WTC11 (cell line): ENCODE results near the gene CSNK1G1. TPM values are rescaled to one million over a fixed set of nuclear protein-coding genes. Genes with fewer than 3 reads are reported as not detected.

Experiments used
- ATAC-seq: fragments of 200-7000 bp; cut with Tn5 transposase; 2 replicates; pipeline ENCODE4 v1.10.0; 2021; ENCODE audit warnings: mild to moderate bottlenecking, moderate library complexity
- CTCF ChIA-PET: fragments of 300-600 bp; sonication (Branson Sonifier 250); formaldehyde crosslinking; loops from one replicate; lab custom pipeline; 2021; ENCODE audit warnings: antibody characterized with exemption; lab: Charles Lee
- POLR2A ChIA-PET: fragments of 350-600 bp; sonication (Branson Sonifier 250); formaldehyde crosslinking; loops from one replicate; lab custom pipeline; 2021; ENCODE audit warnings: antibody characterized with exemption; lab: Charles Lee
- DNase-seq: peaks from one replicate; pipeline ENCODE4 v3.0.0; 2021; ENCODE audit warnings: low spot score
- H3K27ac Mint-ChIP-seq: 2 replicates; pipeline ENCODE4 v1.8.0; 2021; ENCODE audit warnings: mixed read lengths
- H3K27me3 Mint-ChIP-seq: 2 replicates; pipeline ENCODE4 v1.8.0; 2021; ENCODE audit warnings: low read depth, mild to moderate bottlenecking, moderate library complexity, mixed read lengths
- H3K36me3 Mint-ChIP-seq: 2 replicates; pipeline ENCODE4 v1.8.0; 2021; ENCODE audit warnings: mixed read lengths
- H3K4me1 Mint-ChIP-seq: 2 replicates; pipeline ENCODE4 v1.8.0; 2022; ENCODE audit warnings: mixed read lengths
- H3K4me3 Mint-ChIP-seq: 2 replicates; pipeline ENCODE4 v1.8.0; 2021; ENCODE audit warnings: mild to moderate bottlenecking, moderate library complexity, mixed read lengths
- H3K9me3 Mint-ChIP-seq: 2 replicates; pipeline ENCODE4 v1.8.0; 2021; ENCODE audit warnings: mixed read lengths
- ATF1 ChIP-seq: sonication (generic); formaldehyde crosslinking; IDR thresholded peaks from 2 replicates; pipeline ENCODE4 v1.8.1; 2023; ENCODE audit warnings: mild to moderate bottlenecking, moderate library complexity, missing genetic modification reagents
- ESRRA ChIP-seq: sonication (generic); formaldehyde crosslinking; IDR thresholded peaks from 2 replicates; pipeline ENCODE4 v1.8.1; 2022; ENCODE audit warnings: mild to moderate bottlenecking, missing genetic modification reagents, borderline replicate concordance
- GRHL2 ChIP-seq: fragments of 250-450 bp; sonication (Bioruptor Pico); IDR thresholded peaks from 2 replicates; pipeline ENCODE4 v1.8.0; 2022; ENCODE audit warnings: mild to moderate bottlenecking, moderate library complexity; ENCODE audit not compliant: insufficient replicate concordance, severe bottlenecking
- MXD4 ChIP-seq: fragments of 250-450 bp; sonication (Bioruptor Pico); IDR thresholded peaks from 2 replicates; pipeline ENCODE4 v1.8.0; 2021; ENCODE audit warnings: mild to moderate bottlenecking, moderate library complexity, borderline replicate concordance
- NFATC4 ChIP-seq: fragments of 250-450 bp; sonication (Bioruptor Pico); IDR thresholded peaks from 2 replicates; pipeline ENCODE4 v1.9.0; 2021; ENCODE audit warnings: mild to moderate bottlenecking
- SOX15 ChIP-seq: fragments of 250-450 bp; sonication (Bioruptor Pico); IDR thresholded peaks from 2 replicates; pipeline ENCODE4 v1.9.0; 2021; ENCODE audit warnings: mild to moderate bottlenecking
- TEAD1 ChIP-seq: sonication (generic); formaldehyde crosslinking; IDR thresholded peaks from 2 replicates; pipeline ENCODE4 v1.8.0; 2022; ENCODE audit warnings: mild to moderate bottlenecking, missing genetic modification reagents
- TEAD4 ChIP-seq: sonication (generic); formaldehyde crosslinking; IDR thresholded peaks from 2 replicates; pipeline ENCODE4 v1.8.0; 2022; ENCODE audit warnings: mild to moderate bottlenecking, missing genetic modification reagents
- ZBTB21 ChIP-seq: sonication (generic); formaldehyde crosslinking; IDR thresholded peaks from 2 replicates; pipeline ENCODE4 v1.8.1; 2023; ENCODE audit warnings: mild to moderate bottlenecking, missing genetic modification reagents, borderline replicate concordance
- ZNF121 ChIP-seq: sonication (generic); formaldehyde crosslinking; IDR thresholded peaks from 2 replicates; pipeline ENCODE4 v1.8.0; 2023; ENCODE audit warnings: missing genetic modification reagents
- ZNF232 ChIP-seq: sonication (generic); formaldehyde crosslinking; IDR thresholded peaks from 2 replicates; pipeline ENCODE4 v1.8.0; 2022; ENCODE audit warnings: mild to moderate bottlenecking, missing genetic modification reagents
- total RNA-seq: library from RNA; stranded (reverse); gene quantifications from 3 replicates; pipeline ENCODE4 v1.2.3, GENCODE V29; 2021
- TF ChIP-seq, protein P1 (sequence below): sonication (generic); formaldehyde crosslinking; IDR thresholded peaks from 2 replicates; pipeline ENCODE4 v1.8.0; 2022; ENCODE audit warnings: mild to moderate bottlenecking, missing genetic modification reagents
- TF ChIP-seq, protein P2 (sequence below): sonication (generic); formaldehyde crosslinking; IDR thresholded peaks from 2 replicates; pipeline ENCODE4 v1.8.1; 2022; ENCODE audit warnings: mild to moderate bottlenecking, moderate library complexity, missing genetic modification reagents
- TF ChIP-seq, protein P3 (sequence below): sonication (generic); formaldehyde crosslinking; IDR thresholded peaks from 2 replicates; pipeline ENCODE4 v1.8.1; 2023; ENCODE audit warnings: mild to moderate bottlenecking, missing genetic modification reagents, moderate library complexity
- TF ChIP-seq, protein P4 (sequence below): sonication (generic); formaldehyde crosslinking; IDR thresholded peaks from 2 replicates; pipeline ENCODE4 v1.8.1; 2023; ENCODE audit warnings: mild to moderate bottlenecking, missing genetic modification reagents, moderate library complexity
- TF ChIP-seq, protein P5 (sequence below): fragments of 200-600 bp; IDR thresholded peaks from 2 replicates; pipeline ENCODE4 v1.8.0; 2022; ENCODE audit warnings: antibody characterized with exemption
- TF ChIP-seq, protein P6 (sequence below): sonication (generic); formaldehyde crosslinking; IDR thresholded peaks from 2 replicates; pipeline ENCODE4 v1.8.0; 2023; ENCODE audit warnings: missing genetic modification reagents
- TF ChIP-seq, protein P7 (sequence below): fragments of 250-450 bp; sonication (Bioruptor Pico); IDR thresholded peaks from 2 replicates; pipeline ENCODE4 v1.9.0; 2021; ENCODE audit warnings: moderate library complexity, mild to moderate bottlenecking, inconsistent platforms, borderline replicate concordance
- TF ChIP-seq, protein P8 (sequence below): sonication (generic); formaldehyde crosslinking; IDR thresholded peaks from 2 replicates; pipeline ENCODE4 v1.8.1; 2023; ENCODE audit warnings: mild to moderate bottlenecking, missing genetic modification reagents

The CSNK1G1 gene
- total RNA-seq, 1 experiment from 2014 or later: 19.3 TPM

DNA sequence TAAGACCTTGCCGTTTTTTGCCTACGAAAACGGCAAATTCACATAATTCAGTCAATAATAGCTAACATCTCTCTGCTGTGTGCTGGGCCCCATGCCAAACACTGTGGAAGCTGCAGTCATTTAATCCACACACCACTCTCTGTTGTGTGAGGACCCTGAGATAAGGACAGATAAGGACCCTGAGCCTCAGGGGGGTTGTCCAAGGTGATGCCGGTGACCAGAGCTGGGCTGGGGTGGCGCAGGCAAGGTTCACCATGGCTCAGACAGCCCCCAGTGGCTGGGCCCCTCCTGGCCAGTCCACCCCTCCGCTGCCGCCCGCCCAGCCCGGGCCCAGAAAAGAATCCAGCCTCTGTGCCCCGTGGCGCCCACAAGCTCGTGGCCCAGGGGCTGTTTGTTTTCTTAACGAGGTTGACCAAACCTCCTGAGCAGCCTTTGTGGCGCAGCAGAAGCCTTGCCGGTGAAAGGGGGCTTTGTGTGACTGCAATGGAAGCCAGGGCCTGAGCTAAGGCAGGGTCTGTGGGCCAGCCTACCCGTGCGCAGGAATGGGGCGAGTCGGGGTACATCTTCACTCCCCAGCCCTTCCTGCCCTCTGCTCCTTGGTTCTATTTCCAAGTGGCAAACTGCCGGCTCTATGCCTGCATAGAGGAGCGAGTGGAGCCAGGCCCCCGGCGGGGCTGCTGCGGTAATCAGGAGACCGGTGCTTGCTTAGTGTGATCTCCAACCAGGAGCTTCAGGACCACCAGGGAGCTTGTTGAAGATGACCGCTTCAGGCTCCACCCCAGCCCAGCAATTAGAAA is 208.9 kb downstream of the CSNK1G1 start:
- ChIA-PET POLR2A (interaction anchor here (0.6 kb wide), 1 partner anchor 391 kb away, joined by 3 read pairs; no protein-coding TSS in a partner anchor), CTCF (no interaction called here)
- ATAC-seq (no peak), DNase-seq (no peak)
- no peaks in the 10 kb centered on the region for H3K36me3 Mint-ChIP-seq
- H3K27ac Mint-ChIP-seq: no peak overlapping the region
- H3K9me3 Mint-ChIP-seq: no peaks in the 10 kb centered on the region
- no peak overlapping the region for H3K4me3 Mint-ChIP-seq
- H3K27me3 Mint-ChIP-seq: peaks cover 19% of the 10 kb centered on the region
- TF ChIP-seq, protein P1, sequence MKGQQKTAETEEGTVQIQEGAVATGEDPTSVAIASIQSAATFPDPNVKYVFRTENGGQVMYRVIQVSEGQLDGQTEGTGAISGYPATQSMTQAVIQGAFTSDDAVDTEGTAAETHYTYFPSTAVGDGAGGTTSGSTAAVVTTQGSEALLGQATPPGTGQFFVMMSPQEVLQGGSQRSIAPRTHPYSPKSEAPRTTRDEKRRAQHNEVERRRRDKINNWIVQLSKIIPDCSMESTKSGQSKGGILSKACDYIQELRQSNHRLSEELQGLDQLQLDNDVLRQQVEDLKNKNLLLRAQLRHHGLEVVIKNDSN: no peak
- TF ChIP-seq, protein P2, sequence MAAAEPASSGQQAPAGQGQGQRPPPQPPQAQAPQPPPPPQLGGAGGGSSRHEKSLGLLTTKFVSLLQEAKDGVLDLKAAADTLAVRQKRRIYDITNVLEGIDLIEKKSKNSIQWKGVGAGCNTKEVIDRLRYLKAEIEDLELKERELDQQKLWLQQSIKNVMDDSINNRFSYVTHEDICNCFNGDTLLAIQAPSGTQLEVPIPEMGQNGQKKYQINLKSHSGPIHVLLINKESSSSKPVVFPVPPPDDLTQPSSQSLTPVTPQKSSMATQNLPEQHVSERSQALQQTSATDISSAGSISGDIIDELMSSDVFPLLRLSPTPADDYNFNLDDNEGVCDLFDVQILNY (CRISPR knock-in tag): no peak
- TF ChIP-seq, protein P3, sequence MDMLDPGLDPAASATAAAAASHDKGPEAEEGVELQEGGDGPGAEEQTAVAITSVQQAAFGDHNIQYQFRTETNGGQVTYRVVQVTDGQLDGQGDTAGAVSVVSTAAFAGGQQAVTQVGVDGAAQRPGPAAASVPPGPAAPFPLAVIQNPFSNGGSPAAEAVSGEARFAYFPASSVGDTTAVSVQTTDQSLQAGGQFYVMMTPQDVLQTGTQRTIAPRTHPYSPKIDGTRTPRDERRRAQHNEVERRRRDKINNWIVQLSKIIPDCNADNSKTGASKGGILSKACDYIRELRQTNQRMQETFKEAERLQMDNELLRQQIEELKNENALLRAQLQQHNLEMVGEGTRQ (CRISPR knock-in tag): no peak
- TF ChIP-seq, protein P4, sequence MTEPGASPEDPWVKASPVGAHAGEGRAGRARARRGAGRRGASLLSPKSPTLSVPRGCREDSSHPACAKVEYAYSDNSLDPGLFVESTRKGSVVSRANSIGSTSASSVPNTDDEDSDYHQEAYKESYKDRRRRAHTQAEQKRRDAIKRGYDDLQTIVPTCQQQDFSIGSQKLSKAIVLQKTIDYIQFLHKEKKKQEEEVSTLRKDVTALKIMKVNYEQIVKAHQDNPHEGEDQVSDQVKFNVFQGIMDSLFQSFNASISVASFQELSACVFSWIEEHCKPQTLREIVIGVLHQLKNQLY (CRISPR knock-in tag): no peak
- TF ChIP-seq, protein P5, sequence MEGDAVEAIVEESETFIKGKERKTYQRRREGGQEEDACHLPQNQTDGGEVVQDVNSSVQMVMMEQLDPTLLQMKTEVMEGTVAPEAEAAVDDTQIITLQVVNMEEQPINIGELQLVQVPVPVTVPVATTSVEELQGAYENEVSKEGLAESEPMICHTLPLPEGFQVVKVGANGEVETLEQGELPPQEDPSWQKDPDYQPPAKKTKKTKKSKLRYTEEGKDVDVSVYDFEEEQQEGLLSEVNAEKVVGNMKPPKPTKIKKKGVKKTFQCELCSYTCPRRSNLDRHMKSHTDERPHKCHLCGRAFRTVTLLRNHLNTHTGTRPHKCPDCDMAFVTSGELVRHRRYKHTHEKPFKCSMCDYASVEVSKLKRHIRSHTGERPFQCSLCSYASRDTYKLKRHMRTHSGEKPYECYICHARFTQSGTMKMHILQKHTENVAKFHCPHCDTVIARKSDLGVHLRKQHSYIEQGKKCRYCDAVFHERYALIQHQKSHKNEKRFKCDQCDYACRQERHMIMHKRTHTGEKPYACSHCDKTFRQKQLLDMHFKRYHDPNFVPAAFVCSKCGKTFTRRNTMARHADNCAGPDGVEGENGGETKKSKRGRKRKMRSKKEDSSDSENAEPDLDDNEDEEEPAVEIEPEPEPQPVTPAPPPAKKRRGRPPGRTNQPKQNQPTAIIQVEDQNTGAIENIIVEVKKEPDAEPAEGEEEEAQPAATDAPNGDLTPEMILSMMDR: no peak
- TF ChIP-seq TEAD4 (CRISPR knock-in tag) (no peak), ZNF232 (CRISPR knock-in tag) (no peak), ATF1 (CRISPR knock-in tag) (no peak), SOX15 (CRISPR knock-in tag) (no peak), ESRRA (no peak), TEAD1 (CRISPR knock-in tag) (no peak)
- TF ChIP-seq, protein P6, sequence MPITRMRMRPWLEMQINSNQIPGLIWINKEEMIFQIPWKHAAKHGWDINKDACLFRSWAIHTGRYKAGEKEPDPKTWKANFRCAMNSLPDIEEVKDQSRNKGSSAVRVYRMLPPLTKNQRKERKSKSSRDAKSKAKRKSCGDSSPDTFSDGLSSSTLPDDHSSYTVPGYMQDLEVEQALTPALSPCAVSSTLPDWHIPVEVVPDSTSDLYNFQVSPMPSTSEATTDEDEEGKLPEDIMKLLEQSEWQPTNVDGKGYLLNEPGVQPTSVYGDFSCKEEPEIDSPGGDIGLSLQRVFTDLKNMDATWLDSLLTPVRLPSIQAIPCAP (CRISPR knock-in tag): no peak
- TF ChIP-seq, protein P7, sequence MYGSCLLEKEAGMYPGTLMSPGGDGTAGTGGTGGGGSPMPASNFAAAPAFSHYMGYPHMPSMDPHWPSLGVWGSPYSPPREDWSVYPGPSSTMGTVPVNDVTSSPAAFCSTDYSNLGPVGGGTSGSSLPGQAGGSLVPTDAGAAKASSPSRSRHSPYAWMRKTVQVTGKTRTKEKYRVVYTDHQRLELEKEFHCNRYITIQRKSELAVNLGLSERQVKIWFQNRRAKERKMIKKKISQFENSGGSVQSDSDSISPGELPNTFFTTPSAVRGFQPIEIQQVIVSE (CRISPR knock-in tag): no peak
- H3K4me1 Mint-ChIP-seq: peaks cover 8% of the 10 kb centered on the region

DNA sequence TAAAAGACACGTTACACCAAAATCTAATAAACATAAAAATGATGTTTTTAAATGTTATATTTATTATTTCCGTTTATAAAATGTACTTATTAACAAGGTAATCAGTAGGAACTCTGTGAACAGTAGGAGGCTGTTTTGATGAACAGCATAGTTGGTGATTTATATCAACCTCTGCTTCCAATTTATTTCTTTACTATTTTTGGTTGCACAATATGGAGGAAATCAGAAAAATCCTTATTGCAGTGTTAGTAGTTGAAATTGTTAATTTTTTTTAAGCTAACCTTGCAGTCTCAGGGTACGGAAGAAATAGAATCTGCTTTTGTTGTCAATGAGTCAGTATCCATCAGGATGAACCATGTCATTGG is 209.5 kb downstream of the CSNK1G1 start:
- no peak for ATAC-seq
- Mint-ChIP-seq H3K4me1 (peaks cover 8% of the 10 kb centered on the region), H3K27me3 (peaks cover 19% of the 10 kb centered on the region), H3K4me3 (no peak overlapping the region), H3K27ac (no peak overlapping the region), H3K36me3 (no peaks in the 10 kb centered on the region), H3K9me3 (no peaks in the 10 kb centered on the region)
- POLR2A ChIA-PET: no interaction called here
- no peak for TF ChIP-seq ZBTB21 (CRISPR knock-in tag)
- TF ChIP-seq, protein P8, sequence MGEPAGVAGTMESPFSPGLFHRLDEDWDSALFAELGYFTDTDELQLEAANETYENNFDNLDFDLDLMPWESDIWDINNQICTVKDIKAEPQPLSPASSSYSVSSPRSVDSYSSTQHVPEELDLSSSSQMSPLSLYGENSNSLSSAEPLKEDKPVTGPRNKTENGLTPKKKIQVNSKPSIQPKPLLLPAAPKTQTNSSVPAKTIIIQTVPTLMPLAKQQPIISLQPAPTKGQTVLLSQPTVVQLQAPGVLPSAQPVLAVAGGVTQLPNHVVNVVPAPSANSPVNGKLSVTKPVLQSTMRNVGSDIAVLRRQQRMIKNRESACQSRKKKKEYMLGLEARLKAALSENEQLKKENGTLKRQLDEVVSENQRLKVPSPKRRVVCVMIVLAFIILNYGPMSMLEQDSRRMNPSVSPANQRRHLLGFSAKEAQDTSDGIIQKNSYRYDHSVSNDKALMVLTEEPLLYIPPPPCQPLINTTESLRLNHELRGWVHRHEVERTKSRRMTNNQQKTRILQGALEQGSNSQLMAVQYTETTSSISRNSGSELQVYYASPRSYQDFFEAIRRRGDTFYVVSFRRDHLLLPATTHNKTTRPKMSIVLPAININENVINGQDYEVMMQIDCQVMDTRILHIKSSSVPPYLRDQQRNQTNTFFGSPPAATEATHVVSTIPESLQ (CRISPR knock-in tag): no peak
- no peak for TF ChIP-seq NFATC4
- TF ChIP-seq MXD4: no peak
- TF ChIP-seq ZNF121 (CRISPR knock-in tag): no peak
- no peak for TF ChIP-seq GRHL2 (CRISPR knock-in tag)
- TF ChIP-seq, protein P6 (CRISPR knock-in tag): no peak
- TF ChIP-seq, protein P1: no peak
- no peak for TF ChIP-seq TEAD4 (CRISPR knock-in tag)
- CTCF ChIA-PET: no interaction called here
- no peak for DNase-seq
